Nephron progenitor cell (in vitro differentiated cells): ENCODE results near the gene ANKRD11.
A peak's percentile ranks its signal among the peaks of the same experiment; 100 is the strongest.

Experiments
- DNase-seq: peaks from one replicate; pipeline ENCODE4 v3.0.0; 2021
- H3K27ac Mint-ChIP-seq: 2 replicates; pipeline ENCODE4 v1.8.0; 2021; ENCODE audit warnings: mild to moderate bottlenecking, moderate library complexity, mixed read lengths
- H3K27me3 Mint-ChIP-seq: 2 replicates; pipeline ENCODE4 v1.8.0; 2021; ENCODE audit warnings: mild to moderate bottlenecking, low read depth, mixed read lengths; ENCODE audit not compliant: poor library complexity
- H3K36me3 Mint-ChIP-seq: 2 replicates; pipeline ENCODE4 v1.8.0; 2021; ENCODE audit warnings: low read depth, mixed read lengths
- H3K4me1 Mint-ChIP-seq: 2 replicates; pipeline ENCODE4 v1.8.0; 2021; ENCODE audit warnings: mixed read lengths
- H3K4me3 Mint-ChIP-seq: 2 replicates; pipeline ENCODE4 v1.8.0; 2021; ENCODE audit warnings: mild to moderate bottlenecking, moderate library complexity, mixed read lengths
- H3K9me3 Mint-ChIP-seq: 2 replicates; pipeline ENCODE4 v1.8.0; 2021; ENCODE audit warnings: mild to moderate bottlenecking, moderate library complexity, mixed read lengths
- CTCF ChIP-seq: fragments of 200-600 bp; sonication (generic); IDR thresholded peaks from 2 replicates; pipeline ENCODE4 v1.5.0; 2021; ENCODE audit warnings: antibody characterized with exemption

The ANKRD11 gene

GRCh38 chr16:89357055-89357816 lies 133.1 kb downstream of the ANKRD11 start:
- DNase-seq: no peak
- Mint-ChIP-seq H3K4me3 (no peak overlapping the region), H3K27me3 (no peaks in the 10 kb centered on the region), H3K27ac (peak overlapping the region; percentile 89), H3K4me1 (peaks cover 88% of the 10 kb centered on the region), H3K36me3 (no peaks in the 10 kb centered on the region), H3K9me3 (no peaks in the 10 kb centered on the region)
- no peak for TF ChIP-seq CTCF

GRCh38 chr16:89355686-89356085 lies 134.7 kb downstream of the ANKRD11 start:
- no peak for TF ChIP-seq CTCF
- Mint-ChIP-seq H3K27ac (peak overlapping the region; percentile 14), H3K36me3 (peaks cover 9% of the 10 kb centered on the region), H3K9me3 (no peaks in the 10 kb centered on the region), H3K27me3 (no peaks in the 10 kb centered on the region), H3K4me3 (no peak overlapping the region), H3K4me1 (peaks cover 88% of the 10 kb centered on the region)
- no peak for DNase-seq

GRCh38 chr16:89355007-89355406 lies 135.4 kb downstream of the ANKRD11 start:
- peaks cover 88% of the 10 kb centered on the region for H3K4me1 Mint-ChIP-seq
- peak overlapping the region; percentile 29 for H3K27ac Mint-ChIP-seq
- DNase-seq: no peak
- H3K27me3 Mint-ChIP-seq: no peaks in the 10 kb centered on the region
- TF ChIP-seq CTCF: no peak
- no peaks in the 10 kb centered on the region for H3K9me3 Mint-ChIP-seq
- no peak overlapping the region for H3K4me3 Mint-ChIP-seq
- H3K36me3 Mint-ChIP-seq: peaks cover 15% of the 10 kb centered on the region

GRCh38 chr16:89354325-89354724 lies 136.0 kb downstream of the ANKRD11 start:
- no peak for DNase-seq
- Mint-ChIP-seq H3K4me1 (peaks cover 88% of the 10 kb centered on the region), H3K4me3 (no peak overlapping the region), H3K36me3 (peaks cover 15% of the 10 kb centered on the region), H3K27me3 (no peaks in the 10 kb centered on the region), H3K27ac (peak overlapping the region; percentile 44), H3K9me3 (no peaks in the 10 kb centered on the region)
- no peak for TF ChIP-seq CTCF

GRCh38 chr16:89352091-89352681 lies 138.2 kb downstream of the ANKRD11 start:
- no peak for TF ChIP-seq CTCF
- no peak for DNase-seq
- Mint-ChIP-seq H3K4me3 (no peak overlapping the region), H3K4me1 (peaks cover 83% of the 10 kb centered on the region), H3K36me3 (peaks cover 15% of the 10 kb centered on the region), H3K27ac (peak overlapping the region; percentile 77), H3K9me3 (no peaks in the 10 kb centered on the region), H3K27me3 (no peaks in the 10 kb centered on the region)

GRCh38 chr16:89351645-89352044 lies 138.7 kb downstream of the ANKRD11 start:
- peaks cover 15% of the 10 kb centered on the region for H3K36me3 Mint-ChIP-seq
- peaks cover 84% of the 10 kb centered on the region for H3K4me1 Mint-ChIP-seq
- no peaks in the 10 kb centered on the region for H3K9me3 Mint-ChIP-seq
- H3K4me3 Mint-ChIP-seq: no peak overlapping the region
- H3K27me3 Mint-ChIP-seq: no peaks in the 10 kb centered on the region
- H3K27ac Mint-ChIP-seq: peak overlapping the region; percentile 94
- DNase-seq: no peak
- no peak for TF ChIP-seq CTCF
